ENCODE results near the gene ABCB1.

Gene ABCB1

GRCh38 chr7:87513735-87514335 is 86.8 kb downstream of the ABCB1 start:
- DNase-seq (ENCODE audit: low spot score) = no peak

- no peak for DNase-seq (ENCODE audit: low spot score)
Measured at GRCh38 chr7:87512906-87513305, 87.8 kb downstream of the ABCB1 start.

GRCh38 chr7:87511510-87511909 is 89.2 kb downstream of the ABCB1 start:
- no peak for DNase-seq (ENCODE audit: low spot score)

GRCh38 chr7:87510411-87510875 is 90.2 kb downstream of the ABCB1 start:
- peak; percentile 20 for DNase-seq (ENCODE audit: low spot score)

- no peak for DNase-seq (ENCODE audit: low spot score)
Measured at GRCh38 chr7:87507446-87507845, 93.2 kb downstream of the ABCB1 start.

GRCh38 chr7:87506246-87507180 is 94.2 kb downstream of the ABCB1 start:
- DNase-seq (ENCODE audit: low spot score) = peak; percentile 29

- no peak for DNase-seq (ENCODE audit: low spot score)
Measured at GRCh38 chr7:87505557-87506245, 95.0 kb downstream of the ABCB1 start.

- DNase-seq (ENCODE audit: low spot score) = no peak
Measured at GRCh38 chr7:87505122-87505521, 95.6 kb downstream of the ABCB1 start.

GRCh38 chr7:87499494-87499893 is 101.2 kb downstream of the ABCB1 start:
- DNase-seq (ENCODE audit: low spot score) = no peak

GRCh38 chr7:87498893-87499292 is 101.8 kb downstream of the ABCB1 start:
- no peak for DNase-seq (ENCODE audit: low spot score)

- DNase-seq (ENCODE audit: low spot score) = no peak
Measured at GRCh38 chr7:87497482-87497881, 103.2 kb downstream of the ABCB1 start.

- no peak for DNase-seq (ENCODE audit: low spot score)
Measured at GRCh38 chr7:87495366-87495765, 105.3 kb downstream of the ABCB1 start.

GRCh38 chr7:87494454-87494853 is 106.2 kb downstream of the ABCB1 start:
- no peak for DNase-seq (ENCODE audit: low spot score)

GRCh38 chr7:87483131-87483530 is 117.6 kb downstream of the ABCB1 start:
- DNase-seq (ENCODE audit: low spot score) = no peak

- no peak for DNase-seq (ENCODE audit: low spot score)
Measured at GRCh38 chr7:87482115-87482514, 118.6 kb downstream of the ABCB1 start.

GRCh38 chr7:87480386-87480785 is 120.3 kb downstream of the ABCB1 start:
- DNase-seq (ENCODE audit: low spot score) = no peak

GRCh38 chr7:87479951-87480350 is 120.7 kb downstream of the ABCB1 start:
- DNase-seq (ENCODE audit: low spot score) = no peak

GRCh38 chr7:87476179-87476557 is 124.5 kb downstream of the ABCB1 start:
- DNase-seq (ENCODE audit: low spot score) = no peak

- DNase-seq (ENCODE audit: low spot score) = no peak
Measured at GRCh38 chr7:87475359-87476178, 125.1 kb downstream of the ABCB1 start, which contains the start of gene ABCB4. Gene ABCB4 (minus strand): TSS chr7:87475680. CDS start chr7:87475465, 215 bp downstream.

GRCh38 chr7:87474533-87475358 is 125.9 kb downstream of the ABCB1 start:
- DNase-seq (ENCODE audit: low spot score) = peak; percentile 54

GRCh38 chr7:87473986-87474385 is 126.7 kb downstream of the ABCB1 start:
- no peak for DNase-seq (ENCODE audit: low spot score)
